Liver (tissue), 9 donors: Measurements from ENCODE around the gene RTP4. TPM values are rescaled to one million over a fixed set of nuclear protein-coding genes. Genes with fewer than 3 reads are reported as not detected.

Experiments
- DNase-seq: peaks from one replicate; pipeline ENCODE4 v3.0.0-alpha.2; 2017; ENCODE audit warnings: low spot score
- H3K27ac ChIP-seq, 2 donors: one replicate each; pipeline ENCODE4 v1.7.0; 2013; ENCODE audit warnings: inconsistent platforms in 2 of 2, low read length in 2 of 2, control low read depth in 1 of 2, low read depth in 1 of 2, mild to moderate bottlenecking in 1 of 2
- H3K27me3 ChIP-seq, 4 donors: one replicate each; pipeline versions ENCODE4 v1.6.1 to v1.7.0; 2013; ENCODE audit warnings: low read length in 3 of 4, inconsistent platforms in 1 of 4, mild to moderate bottlenecking in 1 of 4, moderate library complexity in 1 of 4; ENCODE audit not compliant: control insufficient read depth in 4 of 4, insufficient read depth in 4 of 4
- H3K36me3 ChIP-seq, 4 donors: one replicate each; pipeline versions ENCODE4 v1.6.1 to v1.7.0; 2013; ENCODE audit warnings: low read length in 3 of 4, mild to moderate bottlenecking in 3 of 4, low read depth in 1 of 4, moderate library complexity in 1 of 4; ENCODE audit not compliant: control insufficient read depth in 4 of 4, insufficient read depth in 3 of 4
- H3K4me1 ChIP-seq, 4 donors: one replicate each; pipeline versions ENCODE4 v1.6.1 to v1.7.0; 2013; ENCODE audit warnings: low read length in 3 of 4, mild to moderate bottlenecking in 3 of 4, moderate library complexity in 1 of 4; ENCODE audit not compliant: control insufficient read depth in 4 of 4, insufficient read depth in 4 of 4
- H3K4me3 ChIP-seq, 3 donors: one replicate each; pipeline versions ENCODE4 v1.6.1 to v1.7.0; 2013; ENCODE audit warnings: low read length in 3 of 3, control low read depth in 1 of 3, low read depth in 1 of 3, mild to moderate bottlenecking in 1 of 3
- H3K9ac ChIP-seq, 2 donors: one replicate each; pipeline ENCODE4 v1.7.0; 2013; ENCODE audit warnings: low read length in 2 of 2, mild to moderate bottlenecking in 2 of 2, moderate library complexity in 2 of 2, control low read depth in 1 of 2, low read depth in 1 of 2
- H3K9me3 ChIP-seq, 4 donors: one replicate each; pipeline versions ENCODE4 v1.6.1 to v1.7.0; 2013; ENCODE audit warnings: low read length in 3 of 4; ENCODE audit not compliant: control insufficient read depth in 4 of 4
- CTCF ChIP-seq: fragments of 150-350 bp; IDR thresholded peaks from 2 replicates; pipeline ENCODE4 v1.5.1; 2017; ENCODE audit warnings: improper control_type of control experiment, low read depth, low read length; ENCODE audit not compliant: missing input control
- EGR1 ChIP-seq, 2 donors: IDR thresholded peaks; 2 replicates each; pipeline ENCODE4 v1.6.1; 2016 to 2018; ENCODE audit warnings: antibody characterized with exemption in 2 of 2, low read depth in 2 of 2
- FOXA1 ChIP-seq: IDR thresholded peaks from 2 replicates; pipeline ENCODE4 v1.6.1; 2016; ENCODE audit warnings: antibody characterized with exemption
- FOXA2 ChIP-seq: IDR thresholded peaks from 2 replicates; pipeline ENCODE4 v1.6.1; 2016; ENCODE audit warnings: antibody characterized with exemption
- GABPA ChIP-seq, 2 donors: IDR thresholded peaks in 1 of 2; conservative IDR thresholded peaks in 1 of 2; 2 replicates each; pipeline ENCODE4 v1.6.1; 2016; ENCODE audit warnings: antibody characterized with exemption in 2 of 2, mild to moderate bottlenecking in 1 of 2, moderate library complexity in 1 of 2
- HNF4A ChIP-seq, 2 donors: conservative IDR thresholded peaks; 2 replicates each; pipeline ENCODE4 v1.6.1; 2016; ENCODE audit warnings: antibody characterized with exemption in 2 of 2, mild to moderate bottlenecking in 2 of 2
- HNF4G ChIP-seq: IDR thresholded peaks from 2 replicates; pipeline ENCODE4 v1.6.1; 2016; ENCODE audit warnings: antibody characterized with exemption
- JUND ChIP-seq, 2 donors: IDR thresholded peaks; 2 replicates each; pipeline ENCODE4 v1.6.1; 2016; ENCODE audit warnings: antibody characterized with exemption in 2 of 2
- MAX ChIP-seq: IDR thresholded peaks from 2 replicates; pipeline ENCODE4 v1.6.1; 2016; ENCODE audit warnings: antibody characterized with exemption
- NR2F2 ChIP-seq: IDR thresholded peaks from 2 replicates; pipeline ENCODE4 v1.6.1; 2016; ENCODE audit warnings: antibody characterized with exemption
- RAD21 ChIP-seq, 2 donors: IDR thresholded peaks; 2 replicates each; pipeline ENCODE4 v1.6.1; 2016; ENCODE audit warnings: antibody characterized with exemption in 2 of 2, mild to moderate bottlenecking in 2 of 2
- REST ChIP-seq: IDR thresholded peaks from 2 replicates; pipeline ENCODE4 v1.6.1; 2016; ENCODE audit warnings: antibody characterized with exemption, mild to moderate bottlenecking
- RXRA ChIP-seq, 2 donors: IDR thresholded peaks; 2 replicates each; pipeline ENCODE4 v1.6.1; 2017 to 2018; ENCODE audit warnings: antibody characterized with exemption in 2 of 2, mild to moderate bottlenecking in 1 of 2
- TAF1 ChIP-seq: conservative IDR thresholded peaks from 2 replicates; pipeline ENCODE4 v1.6.1; 2016; ENCODE audit warnings: antibody characterized with exemption, mild to moderate bottlenecking
- YY1 ChIP-seq: IDR thresholded peaks from 2 replicates; pipeline ENCODE4 v1.6.1; 2016; ENCODE audit warnings: antibody characterized with exemption, mild to moderate bottlenecking
- WGBS: extraction: QIAGEN DNeasy Blood & Tissue Kit; methylation state at CpG from one replicate; pipeline ENCODE4 v1.1.7; 2013; 5-methylcytosine and 5-hydroxymethylcytosine counted together
- polyA plus RNA-seq, 2 donors: library from polyadenylated mRNA; stranded (reverse) in 1 of 2; unstranded in 1 of 2; fragments of 200-250 nt in 1 of 2; fragments of >200 nt in 1 of 2; fragmentation: Nextera tagmentation in 1 of 2; extraction: Ambion mirVana in 1 of 2; gene quantifications; one replicate each; pipeline versions ENCODE4 v1.2.1 to v1.2.3, GENCODE V29; 2013 to 2015
- total RNA-seq, 2 donors: library from RNA; depleted of rRNA; stranded (reverse); fragments of >200 nt; gene quantifications; one replicate each; pipeline ENCODE4 v1.2.3, GENCODE V29; 2014
- TF ChIP-seq, protein P1 (sequence below): IDR thresholded peaks from 2 replicates; pipeline ENCODE4 v1.6.1; 2016; ENCODE audit warnings: antibody characterized with exemption
- TF ChIP-seq, protein P2 (sequence below): IDR thresholded peaks from 2 replicates; pipeline ENCODE4 v1.6.1; 2016; ENCODE audit warnings: antibody characterized with exemption
- donor health status: healthy.
- donor health status: healthy.
- donor health status: healthy.
- donor health status: healthy.
- donor health status: healthy.

Gene RTP4
- total and polyA plus RNA-seq, 4 donors: 0.93 to 3.4 (median 2.1) TPM

GRCh38 chr3:187327845-187328244, 40.3 kb upstream of the RTP4 start:
- H3K4me3 ChIP-seq: no peak overlapping the region
- no peak overlapping the region for H3K9ac ChIP-seq
- no peak for DNase-seq
- 85% methylated on average over 2 of the region's 2 CpGs for WGBS
- H3K9me3 ChIP-seq: no peaks in the 10 kb centered on the region
- no peaks in the 10 kb centered on the region for H3K36me3 ChIP-seq
- no peak for TF ChIP-seq TAF1
- TF ChIP-seq, protein P1, sequence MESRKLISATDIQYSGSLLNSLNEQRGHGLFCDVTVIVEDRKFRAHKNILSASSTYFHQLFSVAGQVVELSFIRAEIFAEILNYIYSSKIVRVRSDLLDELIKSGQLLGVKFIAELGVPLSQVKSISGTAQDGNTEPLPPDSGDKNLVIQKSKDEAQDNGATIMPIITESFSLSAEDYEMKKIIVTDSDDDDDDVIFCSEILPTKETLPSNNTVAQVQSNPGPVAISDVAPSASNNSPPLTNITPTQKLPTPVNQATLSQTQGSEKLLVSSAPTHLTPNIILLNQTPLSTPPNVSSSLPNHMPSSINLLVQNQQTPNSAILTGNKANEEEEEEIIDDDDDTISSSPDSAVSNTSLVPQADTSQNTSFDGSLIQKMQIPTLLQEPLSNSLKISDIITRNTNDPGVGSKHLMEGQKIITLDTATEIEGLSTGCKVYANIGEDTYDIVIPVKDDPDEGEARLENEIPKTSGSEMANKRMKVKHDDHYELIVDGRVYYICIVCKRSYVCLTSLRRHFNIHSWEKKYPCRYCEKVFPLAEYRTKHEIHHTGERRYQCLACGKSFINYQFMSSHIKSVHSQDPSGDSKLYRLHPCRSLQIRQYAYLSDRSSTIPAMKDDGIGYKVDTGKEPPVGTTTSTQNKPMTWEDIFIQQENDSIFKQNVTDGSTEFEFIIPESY: no peak
- no peak for TF ChIP-seq RXRA (IDR thresholded peaks at IDR 0.05)
- TF ChIP-seq GABPA (IDR thresholded peaks at IDR 0.05 in 1 of 2, conservative IDR thresholded peaks at IDR 0.05 in 1 of 2): no peak
- no peak for TF ChIP-seq CTCF
- no peak for TF ChIP-seq FOXA1
- TF ChIP-seq JUND (IDR thresholded peaks at IDR 0.05): no peak
- no peak for TF ChIP-seq YY1
- no peak for TF ChIP-seq RAD21 (IDR thresholded peaks at IDR 0.05)
- TF ChIP-seq MAX: no peak
- no peak for TF ChIP-seq NR2F2
- TF ChIP-seq HNF4G: no peak
- no peak for TF ChIP-seq REST
- no peak for TF ChIP-seq EGR1 (IDR thresholded peaks at IDR 0.05; ENCODE audit: low read depth in 2 of 2)
- TF ChIP-seq FOXA2: no peak
- TF ChIP-seq, protein P2, sequence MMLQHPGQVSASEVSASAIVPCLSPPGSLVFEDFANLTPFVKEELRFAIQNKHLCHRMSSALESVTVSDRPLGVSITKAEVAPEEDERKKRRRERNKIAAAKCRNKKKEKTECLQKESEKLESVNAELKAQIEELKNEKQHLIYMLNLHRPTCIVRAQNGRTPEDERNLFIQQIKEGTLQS: no peak
- TF ChIP-seq HNF4A (conservative IDR thresholded peaks at IDR 0.05): no peak
- H3K27me3 ChIP-seq: no peaks in the 10 kb centered on the region
- no peaks in the 10 kb centered on the region for H3K4me1 ChIP-seq
- H3K27ac ChIP-seq: no peak overlapping the region

- no peaks in the 10 kb centered on the region for H3K27me3 ChIP-seq
- no peak overlapping the region for H3K9ac ChIP-seq
- no peaks in the 10 kb centered on the region for H3K4me1 ChIP-seq
- H3K4me3 ChIP-seq: no peak overlapping the region
- no peak for DNase-seq
- no peaks in the 10 kb centered on the region for H3K36me3 ChIP-seq
- H3K9me3 ChIP-seq: no peaks in the 10 kb centered on the region
- TF ChIP-seq, protein P1: no peak
- no peak for TF ChIP-seq RAD21 (IDR thresholded peaks at IDR 0.05)
- TF ChIP-seq MAX: no peak
- no peak for TF ChIP-seq HNF4A (conservative IDR thresholded peaks at IDR 0.05)
- no peak for TF ChIP-seq REST
- no peak for TF ChIP-seq FOXA2
- no peak for TF ChIP-seq FOXA1
- TF ChIP-seq JUND (IDR thresholded peaks at IDR 0.05): no peak
- no peak for TF ChIP-seq GABPA (IDR thresholded peaks at IDR 0.05 in 1 of 2, conservative IDR thresholded peaks at IDR 0.05 in 1 of 2)
- H3K27ac ChIP-seq: no peak overlapping the region
- WGBS: 96% methylated on average over 3 of the region's 3 CpGs
Measured at GRCh38 chr3:187328691-187329090, 39.5 kb upstream of the RTP4 start.
